K562 (cell line): ENCODE data around the gene IGF2BP3. TPM values are rescaled to one million over a fixed set of nuclear protein-coding genes. Genes with fewer than 3 reads are reported as not detected.

Experiments
- ATAC-seq: fragments of 200-7000 bp; cut with Tn5 transposase; 3 replicates; pipeline ENCODE4 v1.9.1; 2020; ENCODE audit warnings: moderate library complexity
- BruUV-seq: library from RNA; stranded (reverse); fragments of 400-500 nt; replicated peaks from 2 replicates; lab custom pipeline; 2021; lab: Mats Ljungman, UMichigan
- CTCF ChIA-PET: fragments of 300-600 bp; formaldehyde crosslinking; extraction: SDS; loops from one replicate; lab custom pipeline; 2021; ENCODE audit warnings: low intra/inter-chr PET ratio; lab: Yijun Ruan, JAX
- POLR2A ChIA-PET: fragments of 300-600, 350-650 bp; sonication (Branson Sonifier 250); formaldehyde crosslinking; extraction: SDS; loops from one replicate; lab custom pipeline; 2021; ENCODE audit warnings: antibody characterized with exemption, inconsistent platforms; lab: Yijun Ruan, JAX
- DNase-seq, 4 experiments: peaks; one replicate each; pipeline versions ENCODE4 v3.0.0 to v3.0.0-alpha.2; 2011 to 2018; ENCODE audit warnings: low spot score in 3 of 4, mixed read lengths in 3 of 4; ENCODE audit errors: extremely low read depth in 1 of 4
- FAIRE-seq: peaks from 2 replicates; lab custom pipeline; 2011; peaks lifted over from hg19 to GRCh38; lab: Jason Lieb, UNC
- H2AFZ ChIP-seq: 2 replicates; pipeline ENCODE4 v1.6.0; 2011; ENCODE audit warnings: low read depth, low read length, control low read depth, inconsistent platforms
- H3K27ac ChIP-seq: fragments of 200-600 bp; 3 replicates; pipeline ENCODE4 v1.8.0; 2011; ENCODE audit warnings: low read depth, mild to moderate bottlenecking, control low read depth, inconsistent platforms, low read length, moderate library complexity, mixed read lengths; ENCODE audit errors: extremely low read depth
- H3K27me3 ChIP-seq, 2 experiments: fragments of 300-600 bp in 1 of 2; 2 replicates in 1 of 2; 3 replicates in 1 of 2; pipeline versions ENCODE4 v1.6.0 to v1.8.0; 2011; ENCODE audit warnings: inconsistent platforms in 2 of 2, low read length in 2 of 2, mild to moderate bottlenecking in 1 of 2, mixed read lengths in 1 of 2, moderate library complexity in 1 of 2; ENCODE audit not compliant: control insufficient read depth in 2 of 2, insufficient read depth in 2 of 2
- H3K36me3 ChIP-seq: fragments of 300-600 bp; 3 replicates; pipeline ENCODE4 v1.8.0; 2011; ENCODE audit warnings: mild to moderate bottlenecking, low read length, inconsistent platforms; ENCODE audit not compliant: control insufficient read depth, insufficient read depth
- H3K4me1 ChIP-seq, 2 experiments: fragments of 200-600 bp in 1 of 2; replicated peaks in 1 of 2; 2 replicates in 1 of 2; 3 replicates in 1 of 2; pipeline versions ENCODE4 v1.5.1 to v1.8.0; 2011; ENCODE audit warnings: inconsistent platforms in 2 of 2, low read length in 2 of 2, mild to moderate bottlenecking in 1 of 2, mixed read lengths in 1 of 2, moderate library complexity in 1 of 2; ENCODE audit not compliant: control insufficient read depth in 2 of 2, insufficient read depth in 2 of 2
- H3K4me2 ChIP-seq: 2 replicates; pipeline ENCODE4 v1.6.1; 2011; ENCODE audit warnings: low read length, control low read depth, inconsistent platforms, mixed read lengths; ENCODE audit not compliant: insufficient read depth
- H3K4me3 ChIP-seq: fragments of 200-600 bp; sonication (generic), shearing (Covaris generic); 2 replicates; pipeline ENCODE4 v1.5.1; 2016; ENCODE audit warnings: control low read depth, inconsistent platforms
- H3K79me2 ChIP-seq: fragments of 200-600 bp; 3 replicates; pipeline ENCODE4 v1.8.0; 2011; ENCODE audit warnings: low read length, inconsistent platforms; ENCODE audit not compliant: control insufficient read depth, insufficient read depth
- H3K9ac ChIP-seq, 2 experiments: 2 replicates each; pipeline versions ENCODE4 v1.6.0 to v1.6.1; 2011; ENCODE audit warnings: low read depth in 2 of 2, low read length in 2 of 2, control low read depth in 1 of 2, inconsistent platforms in 1 of 2, mild to moderate bottlenecking in 1 of 2, mixed read lengths in 1 of 2; ENCODE audit not compliant: insufficient read depth in 1 of 2
- H3K9me1 ChIP-seq: one replicate; pipeline ENCODE4 v1.6.0; 2011; ENCODE audit warnings: inconsistent platforms, mild to moderate bottlenecking, low read length, moderate library complexity; ENCODE audit not compliant: control insufficient read depth, insufficient read depth
- H3K9me3 ChIP-seq: replicated peaks from 2 replicates; pipeline ENCODE4 v1.5.1; 2011; ENCODE audit warnings: low read depth, low read length, inconsistent platforms; ENCODE audit not compliant: control insufficient read depth, insufficient read depth
- H4K20me1 ChIP-seq: replicated peaks from 2 replicates; pipeline ENCODE4 v1.6.1; 2011; ENCODE audit warnings: low read length, inconsistent platforms, mixed read lengths; ENCODE audit not compliant: control insufficient read depth, insufficient read depth
- JUN ChIP-seq, 2 experiments: sonication (generic) in 1 of 2; formaldehyde crosslinking in 1 of 2; IDR thresholded peaks; 2 replicates each; pipeline versions ENCODE4 v1.6.1 to v1.8.0; 2012 to 2022; ENCODE audit warnings: borderline replicate concordance in 2 of 2, mild to moderate bottlenecking in 2 of 2, improper control_type of control experiment in 1 of 2, low read depth in 1 of 2, low read length in 1 of 2, missing genetic modification reagents in 1 of 2
- NELFE ChIP-seq: IDR thresholded peaks from 2 replicates; pipeline ENCODE4 v1.6.1; 2011; ENCODE audit warnings: mild to moderate bottlenecking; ENCODE audit not compliant: insufficient read depth, insufficient read length
- WGBS: fragments of 100-300 bp; shearing (Covaris generic); methylation state at CpG from one replicate; pipeline ENCODE4 v1.1.6; 2016; ENCODE audit warnings: low coverage, mixed read lengths; ENCODE audit not compliant: insufficient coverage; ENCODE audit errors: missing lambda C conversion rate; 5-methylcytosine and 5-hydroxymethylcytosine counted together
- in situ Hi-C: fragments of 300-500 bp; cut with MboI; formaldehyde crosslinking; loops from 4 replicates; pipeline ENCODE4 v1.15.0; 2018; ENCODE audit warnings: inconsistent platforms, mixed read lengths
- intact Hi-C: fragments of 100-400 bp; cut with micrococcal nuclease; formaldehyde crosslinking; loops from 2 replicates; pipeline ENCODE4 v1.14.2; 2022
- polyA plus RNA-seq, 8 experiments: library from polyadenylated mRNA; depleted of rRNA in 4 of 8; stranded (reverse) in 5 of 8; unstranded in 3 of 8; fragments of >200 nt; fragmentation: Nextera tagmentation in 2 of 8; fragmentation: Illumina TruSeq in 1 of 8; extraction: Ambion mirVana in 2 of 8; extraction: Trizol in 1 of 8; gene quantifications; 2 replicates each; pipeline versions ENCODE4 v1.2.1 to v1.2.3, GENCODE V29; 2011 to 2014; ENCODE audit warnings: inconsistent platforms in 1 of 8, missing spikeins in 1 of 8
- total RNA-seq, 7 experiments: library from RNA; depleted of rRNA in 6 of 7; stranded (reverse); fragments of >200 nt in 6 of 7; fragmentation: Illumina TruSeq in 2 of 7; extraction: Trizol in 2 of 7; gene quantifications; 2 replicates each; pipeline versions ENCODE4 v1.2.1 to v1.2.3, GENCODE V29; 2011 to 2021; ENCODE audit warnings: low replicate concordance in 1 of 7

IGF2BP3 gene
- total and polyA plus RNA-seq, 9 of the 15 experiments (the other 6 are each of a cell fraction or from before 2014, with no cell fraction given) = 8.4 to 88.1 (median 61.2) TPM

DNA sequence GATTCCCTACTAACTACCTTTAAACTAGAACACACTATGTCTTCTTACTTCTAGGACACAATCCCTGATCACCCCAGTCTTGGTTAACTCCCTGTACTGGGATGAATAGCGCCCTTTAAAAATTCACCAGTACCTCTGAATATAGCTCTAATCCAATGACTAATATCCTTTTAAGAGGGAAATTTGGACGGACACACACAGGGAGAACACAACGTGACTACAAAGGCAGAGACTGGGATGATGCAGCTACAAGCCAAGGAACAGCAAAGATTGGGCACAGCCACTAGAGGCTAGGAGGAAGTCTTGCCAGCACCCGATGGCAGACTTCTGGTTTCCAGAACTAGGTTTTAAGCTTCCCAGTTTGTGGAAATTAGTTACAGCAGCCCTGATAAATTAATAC lies 89.7 kb downstream of the IGF2BP3 start (continued):
- no peak for TF ChIP-seq JUN (IDR thresholded peaks at IDR 0.05; ENCODE audit: borderline replicate concordance, low read depth, low read length)
- TF ChIP-seq JUN (CRISPR knock-in tag; IDR thresholded peaks at IDR 0.05; ENCODE audit: borderline replicate concordance) = no peak

DNA sequence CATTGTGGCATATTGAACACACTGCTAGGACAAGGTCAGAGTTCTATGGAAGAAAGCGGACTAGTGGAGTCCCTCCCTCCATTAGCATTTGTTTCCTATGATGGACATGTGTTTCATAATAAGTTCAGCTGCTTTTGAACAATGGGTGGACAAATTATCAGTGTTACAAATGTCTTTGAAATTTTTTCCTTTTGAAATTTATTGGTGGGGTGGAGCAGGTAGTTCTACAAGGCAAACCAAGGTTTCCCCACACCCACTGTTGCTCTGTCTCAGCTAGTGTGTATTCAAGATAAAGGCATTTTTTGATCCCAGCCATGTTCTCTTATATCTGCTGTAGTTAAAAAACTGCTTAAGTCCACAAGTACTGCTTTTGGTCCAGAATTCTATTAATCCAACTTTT lies 91.3 kb downstream of the IGF2BP3 start:
- no peak overlapping the region for H3K9ac ChIP-seq
- POLR2A ChIA-PET = no interaction called here
- no peak overlapping the region for H3K4me3 ChIP-seq
- H3K9me3 ChIP-seq = no peaks in the 10 kb centered on the region
- in situ Hi-C loops (no loop called here), intact Hi-C loops (no loop called here)
- no peak for TF ChIP-seq NELFE
- no peak for DNase-seq
- no TSS peak for BruUV-seq
- peaks cover 34% of the 10 kb centered on the region for H3K36me3 ChIP-seq
- no peak overlapping the region for H3K4me2 ChIP-seq
- H3K9me1 ChIP-seq = no peaks in the 10 kb centered on the region
- ATAC-seq = no peak; the same call in 2 of the 3 replicates
- H3K79me2 ChIP-seq = peaks cover 69% of the 10 kb centered on the region
- H4K20me1 ChIP-seq = no peaks in the 10 kb centered on the region; the same call in 1 of the 2 replicates
- no peak overlapping the region for H2AFZ ChIP-seq
- CTCF ChIA-PET = no interaction called here
- 100% methylated on average over 1 of the region's 1 CpG for WGBS
- FAIRE-seq = no peak
- no peaks in the 10 kb centered on the region for H3K27me3 ChIP-seq
- H3K4me1 ChIP-seq = peaks cover 0 to 7% of the 10 kb centered on the region in 2 experiments; a peak in 3 of 5 replicates
- no peak overlapping the region for H3K27ac ChIP-seq

DNA sequence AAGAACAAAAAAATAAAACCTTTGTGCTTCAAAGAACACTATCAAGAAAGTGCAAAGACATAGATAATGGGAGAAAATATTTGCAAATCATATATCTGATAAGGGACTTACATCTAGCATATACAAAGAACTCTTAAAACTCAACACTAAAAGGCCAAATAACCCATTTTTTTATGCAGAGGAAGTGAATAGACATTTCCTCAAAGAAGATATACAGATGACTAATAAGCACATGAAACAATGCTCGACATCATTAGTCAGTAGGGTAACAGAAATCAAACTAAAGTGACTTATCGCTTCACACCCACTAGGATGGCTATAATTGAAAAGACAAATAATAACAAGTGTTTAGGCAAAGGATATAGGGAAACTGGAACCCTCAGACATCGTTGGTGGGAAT lies 93.2 kb downstream of the IGF2BP3 start:
- intact Hi-C loops (no loop called here), in situ Hi-C loops (no loop called here)
- Histone ChIP-seq H3K4me3 (no peak overlapping the region), H2AFZ (no peak overlapping the region), H3K79me2 (peaks cover 73% of the 10 kb centered on the region), H4K20me1 (no peaks in the 10 kb centered on the region; the same call in 1 of the 2 replicates), H3K9me1 (no peaks in the 10 kb centered on the region), H3K36me3 (peaks cover 39% of the 10 kb centered on the region; the same call in 2 of the 3 replicates), H3K27me3 (no peaks in the 10 kb centered on the region), H3K4me2 (no peak overlapping the region), H3K27ac (no peak overlapping the region; the same call in 2 of the 3 replicates), H3K4me1 (peaks cover 0 to 7% of the 10 kb centered on the region in 2 experiments; a peak in 3 of 5 replicates), H3K9me3 (no peaks in the 10 kb centered on the region), H3K9ac (no peak overlapping the region)
- WGBS = 60% methylated on average over 3 of the region's 3 CpGs
- no peak for ATAC-seq
- no TSS peak for BruUV-seq
- POLR2A ChIA-PET = no interaction called here
- FAIRE-seq = no peak
- CTCF ChIA-PET = no interaction called here
- no peak for DNase-seq
